Measurements from ENCODE around the gene CGNL1. TPM values are rescaled to one million over a fixed set of nuclear protein-coding genes. Genes with fewer than 3 reads are reported as not detected.

The CGNL1 gene
- total RNA-seq, 4 donors from 2014 or later, result 5.7 to 22.9 (median 14.5) TPM

DNA sequence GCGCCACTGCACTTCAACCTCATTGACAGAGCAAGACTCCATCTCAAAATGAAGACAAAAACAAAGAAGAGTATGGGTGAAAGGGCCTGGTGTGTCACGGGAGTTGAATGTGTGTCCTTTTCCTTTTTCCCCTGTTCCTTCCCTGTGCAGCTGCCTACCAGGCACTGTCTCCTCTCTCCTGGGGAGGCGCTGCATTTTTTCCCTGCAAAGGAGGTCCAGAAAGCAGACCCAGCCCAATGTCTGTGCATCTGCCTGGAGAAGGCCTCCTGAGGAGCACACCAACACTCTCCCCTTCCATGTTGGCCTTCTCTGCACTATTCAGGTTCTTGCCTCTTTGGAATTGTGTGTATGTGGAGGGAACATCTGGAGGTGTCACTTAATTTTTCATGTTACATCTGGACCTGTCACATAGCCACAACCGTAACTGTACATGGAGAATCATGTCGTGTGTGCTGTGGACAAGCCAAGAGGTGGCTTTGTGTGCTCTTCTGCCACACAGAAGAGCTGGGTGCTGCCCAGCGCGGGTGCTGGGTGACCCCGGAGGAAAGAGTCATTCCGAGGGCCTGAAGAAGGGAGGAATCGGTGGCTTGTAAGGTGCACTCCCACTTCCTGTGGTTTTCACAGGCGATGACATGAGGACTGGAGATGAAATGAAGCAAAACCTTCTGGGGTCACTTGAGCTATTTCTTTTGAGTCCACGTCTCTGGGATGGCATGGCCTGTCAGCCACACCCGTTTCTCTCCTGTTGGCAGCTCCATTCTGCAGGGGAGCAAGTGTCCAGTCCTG is 46.5 kb upstream of the CGNL1 start:
- intact Hi-C loops (cut with DNase I; ENCODE audit: low total_unique reads), result no loop called here
- 85 to 90% methylated on average over 13 of the region's 13 CpGs for WGBS, 2 donors
- no peak for DNase-seq (ENCODE audit: low spot score in 2 of 2)
- TF ChIP-seq CTCF (IDR thresholded peaks at IDR 0.05) (no peak), POLR2A (IDR thresholded peaks at IDR 0.05) (no peak)
- no peak overlapping the region for H3K4me3 ChIP-seq (ENCODE audit: low read depth, poor library complexity, severe bottlenecking)

GRCh38 chr15:57330619-57331340 is 45.5 kb upstream of the CGNL1 start:
- no peak for DNase-seq (ENCODE audit: low spot score in 2 of 2)
- 81 to 84% methylated on average over 14 of the region's 14 CpGs for WGBS, 2 donors
- TF ChIP-seq POLR2A (IDR thresholded peaks at IDR 0.05), result no peak
- TF ChIP-seq CTCF (IDR thresholded peaks at IDR 0.05), result no peak
- H3K4me3 ChIP-seq (ENCODE audit: low read depth, poor library complexity, severe bottlenecking), result no peak overlapping the region
- intact Hi-C loops (cut with DNase I; ENCODE audit: low total_unique reads), result no loop called here

GRCh38 chr15:57332326-57332725 is 44.0 kb upstream of the CGNL1 start:
- TF ChIP-seq CTCF (IDR thresholded peaks at IDR 0.05), result no peak
- no peak for TF ChIP-seq POLR2A (IDR thresholded peaks at IDR 0.05)
- no peak overlapping the region for H3K4me3 ChIP-seq (ENCODE audit: low read depth, poor library complexity, severe bottlenecking)
- DNase-seq (ENCODE audit: low spot score in 2 of 2), result no peak
- 83% methylated on average over 8 of the region's 8 CpGs for WGBS, 2 donors
- intact Hi-C loops (cut with DNase I; ENCODE audit: low total_unique reads), result no loop called here

GRCh38 chr15:57333487-57333886 is 42.8 kb upstream of the CGNL1 start:
- H3K4me3 ChIP-seq (ENCODE audit: low read depth, poor library complexity, severe bottlenecking), result no peak overlapping the region
- 89 to 92% methylated on average over 4 of the region's 4 CpGs for WGBS, 2 donors
- DNase-seq (ENCODE audit: low spot score in 2 of 2), result no peak
- TF ChIP-seq POLR2A (IDR thresholded peaks at IDR 0.05), result no peak
- no peak for TF ChIP-seq CTCF (IDR thresholded peaks at IDR 0.05)
- intact Hi-C loops (cut with DNase I; ENCODE audit: low total_unique reads), result no loop called here

- WGBS, 2 donors, result 61 to 63% methylated on average over 12 of the region's 12 CpGs
- intact Hi-C loops (cut with DNase I; ENCODE audit: low total_unique reads), result no loop called here
- H3K4me3 ChIP-seq (ENCODE audit: low read depth, poor library complexity, severe bottlenecking), result no peak overlapping the region
- no peak for TF ChIP-seq POLR2A (IDR thresholded peaks at IDR 0.05)
- TF ChIP-seq CTCF (IDR thresholded peaks at IDR 0.05), result no peak
- DNase-seq (ENCODE audit: low spot score in 2 of 2), result no peak
These were observed 42.0 kb upstream of the CGNL1 start for GRCh38 chr15:57334257-57334656.

All from lower leg skin (tissue), 4 donors.